GM12875 (cell line): ENCODE measurements around the gene MDGA2.

Experiments
- H3K4me3 ChIP-seq: one replicate; pipeline ENCODE4 v1.5.1; 2011; ENCODE audit warnings: low read depth, low read length, control low read depth
- TF ChIP-seq, protein P1 (sequence below): IDR thresholded peaks from 2 replicates; pipeline ENCODE4 v1.5.1; 2011; ENCODE audit warnings: low read depth, mild to moderate bottlenecking, control low read depth, inconsistent platforms, low read length, moderate library complexity, borderline replicate concordance; ENCODE audit not compliant: insufficient read depth

Gene MDGA2

DNA sequence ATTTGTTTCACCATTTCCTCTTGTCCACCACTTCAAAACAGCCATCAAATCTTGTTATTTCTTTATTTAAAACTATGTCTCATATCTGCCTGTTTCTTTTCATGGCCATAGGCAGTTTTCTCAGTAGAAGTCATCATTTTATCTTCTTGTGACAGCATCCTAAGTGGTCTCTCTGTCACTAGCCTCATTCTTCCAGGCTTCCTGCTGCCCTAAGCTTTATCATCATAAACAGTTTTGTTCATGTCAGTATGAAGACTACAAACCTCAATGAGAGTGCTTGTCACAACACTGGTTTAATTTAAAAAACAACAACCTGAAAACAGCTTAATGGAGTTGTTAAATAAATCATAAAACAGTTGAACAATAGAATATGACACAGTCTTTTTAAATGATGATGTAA lies 636.1 kb downstream of the MDGA2 start:
- TF ChIP-seq, protein P1, sequence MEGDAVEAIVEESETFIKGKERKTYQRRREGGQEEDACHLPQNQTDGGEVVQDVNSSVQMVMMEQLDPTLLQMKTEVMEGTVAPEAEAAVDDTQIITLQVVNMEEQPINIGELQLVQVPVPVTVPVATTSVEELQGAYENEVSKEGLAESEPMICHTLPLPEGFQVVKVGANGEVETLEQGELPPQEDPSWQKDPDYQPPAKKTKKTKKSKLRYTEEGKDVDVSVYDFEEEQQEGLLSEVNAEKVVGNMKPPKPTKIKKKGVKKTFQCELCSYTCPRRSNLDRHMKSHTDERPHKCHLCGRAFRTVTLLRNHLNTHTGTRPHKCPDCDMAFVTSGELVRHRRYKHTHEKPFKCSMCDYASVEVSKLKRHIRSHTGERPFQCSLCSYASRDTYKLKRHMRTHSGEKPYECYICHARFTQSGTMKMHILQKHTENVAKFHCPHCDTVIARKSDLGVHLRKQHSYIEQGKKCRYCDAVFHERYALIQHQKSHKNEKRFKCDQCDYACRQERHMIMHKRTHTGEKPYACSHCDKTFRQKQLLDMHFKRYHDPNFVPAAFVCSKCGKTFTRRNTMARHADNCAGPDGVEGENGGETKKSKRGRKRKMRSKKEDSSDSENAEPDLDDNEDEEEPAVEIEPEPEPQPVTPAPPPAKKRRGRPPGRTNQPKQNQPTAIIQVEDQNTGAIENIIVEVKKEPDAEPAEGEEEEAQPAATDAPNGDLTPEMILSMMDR: no peak
- H3K4me3 ChIP-seq: no peak overlapping the region

DNA sequence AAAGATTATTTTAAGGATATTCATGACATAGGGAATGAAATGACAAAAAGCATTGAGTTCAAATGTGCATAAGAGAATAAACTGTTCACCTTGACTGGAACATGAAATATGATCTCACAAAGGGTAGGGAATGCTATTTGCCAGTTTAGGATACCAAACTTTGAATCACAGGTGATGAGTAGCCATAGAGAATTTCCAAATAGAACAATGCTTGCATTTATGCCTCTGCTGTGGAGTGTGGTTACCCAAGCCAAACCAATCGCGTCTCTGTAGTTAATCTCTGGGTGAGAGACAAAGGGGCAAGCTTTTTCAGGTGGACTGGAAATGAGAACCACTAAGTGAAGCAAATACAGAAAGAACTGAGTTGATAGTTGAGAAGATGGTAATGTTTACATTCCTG lies 652.7 kb downstream of the MDGA2 start:
- no peak overlapping the region for H3K4me3 ChIP-seq
- TF ChIP-seq, protein P1: no peak

DNA sequence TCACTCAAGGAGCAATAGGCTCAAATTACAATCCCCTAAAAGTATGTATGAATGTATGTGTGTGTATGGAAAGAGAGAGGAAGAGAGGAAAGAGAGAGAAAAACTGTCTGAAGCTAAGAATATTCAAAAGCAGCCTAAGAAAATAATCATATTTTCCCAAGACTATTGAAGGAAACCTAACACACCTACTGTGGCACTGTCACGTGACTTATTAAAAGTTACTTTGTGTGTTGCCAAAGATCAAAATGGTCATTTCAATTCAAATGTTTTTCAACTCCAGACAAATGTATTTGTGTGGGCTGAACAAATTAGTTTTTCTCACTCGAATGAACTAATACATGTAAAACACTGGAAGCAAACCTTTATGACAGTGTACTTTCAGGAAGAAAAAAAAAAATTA lies 654.9 kb downstream of the MDGA2 start:
- no peak overlapping the region for H3K4me3 ChIP-seq
- TF ChIP-seq, protein P1: no peak

DNA sequence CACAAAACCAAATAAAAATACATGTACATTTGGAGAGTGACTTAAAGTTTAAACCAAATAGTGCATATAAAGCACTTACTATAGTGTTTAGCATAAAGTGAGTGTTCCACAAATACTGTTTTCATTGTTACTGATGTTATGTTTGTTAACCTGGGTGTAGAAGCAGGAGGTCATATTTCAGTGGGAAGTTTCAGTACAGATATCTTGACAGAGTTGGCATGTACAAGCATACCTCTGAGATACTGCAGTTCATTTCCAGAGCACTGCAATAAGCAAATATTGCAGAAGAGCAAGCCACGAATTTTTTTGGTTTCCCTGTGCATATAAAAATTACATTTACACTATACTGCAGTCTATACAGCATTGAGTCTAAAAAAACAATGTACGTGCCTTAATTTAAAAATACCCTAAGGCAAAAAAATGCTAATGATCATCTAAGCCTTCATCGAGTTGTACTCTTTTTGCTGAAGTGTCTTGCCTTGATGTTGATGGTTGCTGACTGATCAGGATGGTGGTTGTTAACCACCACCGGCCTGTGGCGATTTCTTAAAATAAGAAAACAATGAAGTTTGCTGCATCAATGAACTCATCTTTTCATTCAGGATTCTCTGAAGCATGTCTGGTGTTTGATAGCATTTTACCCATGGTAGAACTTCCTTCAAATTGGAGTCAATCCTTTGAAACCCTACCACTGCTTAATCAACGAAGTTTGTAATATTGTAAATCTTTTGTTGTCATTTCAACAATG lies 662.7 kb downstream of the MDGA2 start:
- TF ChIP-seq, protein P1: no peak
- H3K4me3 ChIP-seq: no peak overlapping the region

DNA sequence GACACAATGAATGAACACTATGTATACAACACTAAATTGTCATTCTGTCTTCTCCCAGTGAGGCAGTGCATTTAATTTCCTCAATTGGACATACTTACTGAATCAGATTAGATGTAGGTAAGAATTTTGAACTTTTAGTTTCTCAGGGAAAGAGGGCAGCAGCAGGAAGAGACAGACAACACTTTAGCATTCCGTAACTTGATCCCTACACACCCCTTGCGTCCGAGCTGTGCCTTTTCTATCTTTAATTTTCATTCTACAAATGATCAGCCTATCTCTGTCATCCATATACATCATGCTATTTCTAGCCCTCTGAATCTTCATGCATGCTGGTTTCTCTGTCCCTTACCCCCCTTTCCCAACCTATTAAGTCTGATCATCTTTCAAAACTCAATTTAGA lies 665.8 kb downstream of the MDGA2 start:
- H3K4me3 ChIP-seq: no peak overlapping the region
- TF ChIP-seq, protein P1: no peak

DNA sequence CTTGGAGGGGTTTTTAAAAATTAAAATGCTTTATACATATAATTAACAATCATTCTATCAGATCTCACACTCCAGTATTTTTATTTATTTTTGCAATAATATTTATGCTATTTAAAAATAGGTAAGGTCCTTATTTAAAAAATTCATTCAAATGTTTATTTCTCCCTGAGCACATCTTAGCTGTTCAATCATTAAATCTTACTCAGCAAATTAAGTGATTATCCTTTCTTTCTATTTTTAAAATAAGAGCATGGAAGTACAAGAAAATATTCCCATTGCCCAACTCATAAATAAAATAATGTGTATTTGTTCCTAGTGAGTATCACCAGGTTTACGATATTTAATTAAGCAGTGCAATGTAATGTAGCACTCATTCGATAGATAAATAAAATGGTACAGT lies 666.7 kb downstream of the MDGA2 start:
- TF ChIP-seq, protein P1: no peak
- no peak overlapping the region for H3K4me3 ChIP-seq

DNA sequence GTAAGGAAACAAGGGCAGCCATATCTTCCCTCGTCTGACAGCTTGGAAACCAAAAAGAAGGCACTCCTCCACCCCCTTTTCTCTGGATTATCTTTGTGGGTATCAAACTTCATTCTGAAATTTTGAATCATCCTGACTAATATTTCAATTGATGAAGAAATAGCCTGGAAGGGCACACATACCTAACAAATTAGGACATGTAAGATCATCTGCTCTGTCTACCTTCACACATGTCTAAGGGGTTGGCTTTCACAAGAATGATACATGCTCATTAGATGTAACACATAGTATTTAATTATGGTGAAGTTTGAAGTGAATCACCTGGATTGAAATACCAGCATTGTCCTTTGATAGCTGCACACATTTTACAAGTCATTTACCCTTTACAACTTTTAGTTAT lies 675.7 kb downstream of the MDGA2 start:
- TF ChIP-seq, protein P1: no peak
- no peak overlapping the region for H3K4me3 ChIP-seq
